Right lobe of liver (tissue), 6 donors: ENCODE results near the gene SPOCD1. TPM values are rescaled to one million over a fixed set of nuclear protein-coding genes. Genes with fewer than 3 reads are reported as not detected.
A peak's percentile ranks its signal among the peaks of the same experiment; 100 is the strongest.

ENCODE experiments used
- ATAC-seq, 4 donors: fragments of 200-7000 bp; cut with Tn5 transposase; one replicate each; pipeline ENCODE4 v1.9.1; 2020; ENCODE audit warnings: mild to moderate bottlenecking in 4 of 4, moderate library complexity in 4 of 4
- DNase-seq, 3 donors: peaks; one replicate each; pipeline ENCODE4 v3.0.0-alpha.2; 2020
- H3K27ac ChIP-seq, 3 donors: fragments of 200-600 bp; one replicate each; pipeline ENCODE4 v1.8.0; 2022
- H3K27me3 ChIP-seq, 2 donors: fragments of 200-600 bp; one replicate each; pipeline ENCODE4 v1.8.0; 2022
- H3K36me3 ChIP-seq, 4 donors: fragments of 200-600 bp; sonication (generic) in 1 of 4; one replicate each; pipeline versions ENCODE4 v1.5.1 to v1.8.0; 2017 to 2022; ENCODE audit warnings: control low read depth in 1 of 4
- H3K4me1 ChIP-seq, 4 donors: fragments of 200-600 bp; sonication (generic) in 1 of 4; one replicate each; pipeline versions ENCODE4 v1.5.1 to v1.8.0; 2017 to 2022; ENCODE audit warnings: control low read depth in 1 of 4
- H3K4me3 ChIP-seq, 3 donors: fragments of 200-600 bp; one replicate each; pipeline ENCODE4 v1.8.0; 2022
- H3K9me3 ChIP-seq, 4 donors: fragments of 200-600 bp; sonication (generic) in 1 of 4; one replicate each; pipeline versions ENCODE4 v1.5.1 to v1.8.0; 2017 to 2022; ENCODE audit warnings: control low read depth in 1 of 4
- POLR2A ChIP-seq: fragments of 450-650 bp; IDR thresholded peaks from one replicate; pipeline ENCODE4 v1.6.1; 2017; ENCODE audit warnings: antibody characterized with exemption, mild to moderate bottlenecking
- WGBS: methylation state at CpG from one replicate; pipeline ENCODE4 v1.1.6; 2018; ENCODE audit warnings: low coverage, low lambda C conversion rate; ENCODE audit not compliant: insufficient coverage; ENCODE audit errors: missing lambda C conversion rate; 5-methylcytosine and 5-hydroxymethylcytosine counted together
- intact Hi-C, 2 donors: fragments of 100-400 bp; cut with DNase I; formaldehyde crosslinking; loops; one replicate each; pipeline versions ENCODE4 v1.11.2 to v1.14.1; 2022
- total RNA-seq, 6 experiments: library from RNA; depleted of rRNA in 2 of 6; stranded (reverse); fragments of >200 nt in 2 of 6; fragmentation: NEBNext Ultra II Directional in 3 of 6; extraction: Animal tissue kit (Norgen Biotek cat#: 25700) in 3 of 6; gene quantifications; one replicate each; pipeline versions ENCODE4 v1.1.0 to v1.2.4, GENCODE V29; 2016 to 2023
- TF ChIP-seq, protein P1 (sequence below), 4 donors: fragments of 200-600 bp in 3 of 4; fragments of 450-650 bp in 1 of 4; IDR thresholded peaks; one replicate each; pipeline versions ENCODE4 v1.5.1 to v1.8.0; 2016 to 2022; ENCODE audit warnings: antibody characterized with exemption in 4 of 4, mild to moderate bottlenecking in 2 of 4
- donor health status: DM: no; HTN: yes; CAD: no.
- donor health status: DM: no; HTN: no; CAD: no.
- donor health status: DM: no; HTN: no; CAD: no.
- donor health status: DM: no; HTN: yes; CAD: no.
- donor health status: DM: no; HTN: yes; CAD: no.

The SPOCD1 gene
- total RNA-seq, 6 experiments from 2014 or later: 0.15 to 0.74 (median 0.36) TPM; not detected in 2

DNA sequence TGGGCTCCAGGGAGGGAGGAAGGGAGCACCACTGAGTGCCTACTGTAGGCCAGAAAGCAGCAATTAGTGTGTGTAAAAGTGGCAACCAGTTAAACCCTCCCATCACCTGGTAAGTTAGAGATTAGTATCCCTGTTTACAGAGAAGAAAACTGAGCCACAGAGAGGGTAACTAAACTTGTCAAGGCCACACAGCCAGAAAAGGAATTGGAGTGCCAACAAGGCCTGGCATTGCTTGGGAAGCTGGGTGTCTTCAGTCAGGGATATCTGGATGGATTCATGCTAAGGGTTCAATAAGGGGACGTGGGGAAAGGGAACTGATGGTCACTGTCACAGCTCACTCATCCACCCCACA lies 28.1 kb downstream of the SPOCD1 start:
- intact Hi-C loops: no loop called here
- ATAC-seq: no peak
- Histone ChIP-seq H3K4me1 (no peaks in the 10 kb centered on the region), H3K27me3 (no peaks in the 10 kb centered on the region), H3K36me3 (no peaks in the 10 kb centered on the region), H3K27ac (no peak overlapping the region), H3K4me3 (no peak overlapping the region), H3K9me3 (no peaks in the 10 kb centered on the region)
- 38% methylated on average over 1 of the region's 1 CpG for WGBS
- TF ChIP-seq, protein P1, sequence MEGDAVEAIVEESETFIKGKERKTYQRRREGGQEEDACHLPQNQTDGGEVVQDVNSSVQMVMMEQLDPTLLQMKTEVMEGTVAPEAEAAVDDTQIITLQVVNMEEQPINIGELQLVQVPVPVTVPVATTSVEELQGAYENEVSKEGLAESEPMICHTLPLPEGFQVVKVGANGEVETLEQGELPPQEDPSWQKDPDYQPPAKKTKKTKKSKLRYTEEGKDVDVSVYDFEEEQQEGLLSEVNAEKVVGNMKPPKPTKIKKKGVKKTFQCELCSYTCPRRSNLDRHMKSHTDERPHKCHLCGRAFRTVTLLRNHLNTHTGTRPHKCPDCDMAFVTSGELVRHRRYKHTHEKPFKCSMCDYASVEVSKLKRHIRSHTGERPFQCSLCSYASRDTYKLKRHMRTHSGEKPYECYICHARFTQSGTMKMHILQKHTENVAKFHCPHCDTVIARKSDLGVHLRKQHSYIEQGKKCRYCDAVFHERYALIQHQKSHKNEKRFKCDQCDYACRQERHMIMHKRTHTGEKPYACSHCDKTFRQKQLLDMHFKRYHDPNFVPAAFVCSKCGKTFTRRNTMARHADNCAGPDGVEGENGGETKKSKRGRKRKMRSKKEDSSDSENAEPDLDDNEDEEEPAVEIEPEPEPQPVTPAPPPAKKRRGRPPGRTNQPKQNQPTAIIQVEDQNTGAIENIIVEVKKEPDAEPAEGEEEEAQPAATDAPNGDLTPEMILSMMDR (IDR thresholded peaks at IDR 0.05): no peak
- no peak for TF ChIP-seq POLR2A
- DNase-seq: no peak

GRCh38 chr1:31787261-31787660 lies 28.6 kb downstream of the SPOCD1 start:
- intact Hi-C loops: no loop called here

DNA sequence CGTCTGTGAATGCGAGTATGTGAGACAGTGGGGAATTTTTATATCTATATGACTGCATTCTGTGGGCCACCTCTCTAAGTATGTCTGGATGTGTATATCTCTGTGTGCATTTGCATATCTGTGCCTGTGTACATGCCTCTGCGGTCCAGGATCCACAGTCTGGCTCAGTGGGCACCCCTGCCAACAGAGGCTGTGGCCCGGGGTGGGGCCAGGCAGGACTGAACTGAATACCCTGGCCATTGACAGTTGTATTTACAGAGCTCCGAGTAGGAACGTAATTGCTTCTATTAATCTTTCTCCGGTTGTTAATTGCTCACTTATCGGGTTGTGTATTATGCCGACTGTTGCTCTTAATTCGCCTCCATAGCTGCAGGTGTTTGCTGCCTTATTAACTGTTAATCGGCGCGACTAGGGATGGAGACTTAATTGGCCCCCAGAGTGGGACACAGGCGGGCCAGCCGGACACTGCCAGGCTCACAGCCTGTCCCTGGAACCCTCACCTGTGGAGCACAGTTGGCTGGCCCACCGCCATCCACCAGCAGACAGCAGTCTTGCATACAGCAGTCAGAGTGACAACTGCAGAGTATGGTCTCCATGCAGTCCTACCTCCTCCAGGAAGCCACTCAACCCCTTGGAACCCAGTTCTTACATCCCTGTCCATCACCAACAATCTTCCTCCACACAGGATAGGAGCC lies 29.3 kb downstream of the SPOCD1 start:
- H3K27me3 ChIP-seq: no peaks in the 10 kb centered on the region
- H3K36me3 ChIP-seq: no peaks in the 10 kb centered on the region
- WGBS: 78% methylated on average over 10 of the region's 16 CpGs
- intact Hi-C loops: no loop called here
- peak; percentile 19 to 56 (median 42) for DNase-seq
- no peak overlapping the region for H3K4me3 ChIP-seq
- TF ChIP-seq, protein P1 (IDR thresholded peaks at IDR 0.05): no peak
- no peak for TF ChIP-seq POLR2A
- no peaks in the 10 kb centered on the region for H3K4me1 ChIP-seq
- H3K27ac ChIP-seq: no peak overlapping the region
- no peak for ATAC-seq
- H3K9me3 ChIP-seq: no peaks in the 10 kb centered on the region

More at GRCh38 chr1:31787261-31787660, 28.6 kb downstream of the SPOCD1 start:
- H3K4me1 ChIP-seq: no peaks in the 10 kb centered on the region
- H3K4me3 ChIP-seq: no peak overlapping the region
- no peak for ATAC-seq
- H3K27me3 ChIP-seq: no peaks in the 10 kb centered on the region
- no peak overlapping the region for H3K27ac ChIP-seq
- DNase-seq: peak; percentile 15 to 35 (median 31)
- 83% methylated on average over 2 of the region's 3 CpGs for WGBS
- no peaks in the 10 kb centered on the region for H3K9me3 ChIP-seq
- no peaks in the 10 kb centered on the region for H3K36me3 ChIP-seq
- TF ChIP-seq POLR2A: no peak
- TF ChIP-seq, protein P1 (IDR thresholded peaks at IDR 0.05): no peak

DNA sequence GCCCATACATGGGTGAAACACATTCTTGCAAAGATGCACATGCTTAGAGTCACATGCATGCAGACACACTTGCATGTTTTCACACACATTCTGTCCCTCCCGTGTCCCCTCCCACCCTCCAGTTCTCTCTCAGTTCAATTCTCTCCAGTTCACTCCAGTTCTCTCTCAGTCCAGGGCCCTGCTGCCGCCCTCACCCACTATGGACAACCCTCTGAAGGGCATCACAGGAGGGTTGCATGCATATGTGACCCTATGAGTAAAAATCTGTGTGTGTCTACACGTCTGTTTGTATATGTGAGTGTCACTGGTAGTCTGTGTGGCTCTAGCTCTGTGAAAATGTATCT lies 29.9 kb downstream of the SPOCD1 start:
- H3K36me3 ChIP-seq: no peaks in the 10 kb centered on the region
- H3K27me3 ChIP-seq: no peaks in the 10 kb centered on the region
- no peak overlapping the region for H3K4me3 ChIP-seq
- no peak overlapping the region for H3K27ac ChIP-seq
- WGBS: 53% methylated on average over 2 of the region's 3 CpGs
- ATAC-seq (no peak), DNase-seq (peak; percentile 13 to 27 (median 16))
- intact Hi-C loops: no loop called here
- TF ChIP-seq POLR2A: no peak
- TF ChIP-seq, protein P1 (IDR thresholded peaks at IDR 0.05): no peak
- no peaks in the 10 kb centered on the region for H3K4me1 ChIP-seq
- no peaks in the 10 kb centered on the region for H3K9me3 ChIP-seq
